Activated B cell treated with CpG ODN at 0.5 μM for 24 hours (primary cell): Measurements from ENCODE around the gene ARFGEF3. TPM values are rescaled to one million over a fixed set of nuclear protein-coding genes. Genes with fewer than 3 reads are reported as not detected.

Source experiments
- ATAC-seq: fragments of 200-7000 bp; cut with Tn5 transposase; one replicate; pipeline ENCODE4 v1.10.0; 2021; ENCODE audit warnings: low read depth, mild to moderate bottlenecking, moderate library complexity
- CTCF ChIA-PET: fragments of 350-600 bp; sonication (Branson Sonifier 250); formaldehyde crosslinking; loops from one replicate; lab custom pipeline; 2021; ENCODE audit warnings: antibody characterized with exemption; lab: Charles Lee
- POLR2A ChIA-PET: fragments of 350-600 bp; sonication (Branson Sonifier 250); formaldehyde crosslinking; loops from one replicate; lab custom pipeline; 2021; ENCODE audit warnings: antibody characterized with exemption; lab: Charles Lee
- DNase-seq: peaks from one replicate; pipeline ENCODE4 v3.0.0; 2022
- H3K27ac Mint-ChIP-seq: one replicate; pipeline ENCODE4 v1.8.0; 2020; ENCODE audit warnings: mixed read lengths
- H3K27me3 Mint-ChIP-seq: one replicate; pipeline ENCODE4 v1.8.0; 2021; ENCODE audit warnings: mixed read lengths
- H3K36me3 Mint-ChIP-seq: one replicate; pipeline ENCODE4 v1.8.0; 2021; ENCODE audit warnings: low read depth, mixed read lengths
- H3K4me1 Mint-ChIP-seq: one replicate; pipeline ENCODE4 v1.8.0; 2021; ENCODE audit warnings: mixed read lengths
- H3K4me3 Mint-ChIP-seq: one replicate; pipeline ENCODE4 v1.8.0; 2020; ENCODE audit warnings: mild to moderate bottlenecking, mixed read lengths
- H3K9me3 Mint-ChIP-seq: one replicate; pipeline ENCODE4 v1.8.0; 2020; ENCODE audit warnings: mixed read lengths
- intact Hi-C: fragments of 100-400 bp; cut with micrococcal nuclease; formaldehyde crosslinking; loops from one replicate; pipeline ENCODE4 v1.15.1; 2024
- total RNA-seq: library from RNA; stranded (reverse); gene quantifications from 2 replicates; pipeline ENCODE4 v1.2.3, GENCODE V29; 2022
- TF ChIP-seq, protein P1 (sequence below): fragments of 200-600 bp; IDR thresholded peaks from one replicate; pipeline ENCODE4 v1.8.0; 2022; ENCODE audit warnings: antibody characterized with exemption, mild to moderate bottlenecking

The ARFGEF3 gene
- total RNA-seq, 1 donor from 2014 or later: 0.02 TPM

DNA sequence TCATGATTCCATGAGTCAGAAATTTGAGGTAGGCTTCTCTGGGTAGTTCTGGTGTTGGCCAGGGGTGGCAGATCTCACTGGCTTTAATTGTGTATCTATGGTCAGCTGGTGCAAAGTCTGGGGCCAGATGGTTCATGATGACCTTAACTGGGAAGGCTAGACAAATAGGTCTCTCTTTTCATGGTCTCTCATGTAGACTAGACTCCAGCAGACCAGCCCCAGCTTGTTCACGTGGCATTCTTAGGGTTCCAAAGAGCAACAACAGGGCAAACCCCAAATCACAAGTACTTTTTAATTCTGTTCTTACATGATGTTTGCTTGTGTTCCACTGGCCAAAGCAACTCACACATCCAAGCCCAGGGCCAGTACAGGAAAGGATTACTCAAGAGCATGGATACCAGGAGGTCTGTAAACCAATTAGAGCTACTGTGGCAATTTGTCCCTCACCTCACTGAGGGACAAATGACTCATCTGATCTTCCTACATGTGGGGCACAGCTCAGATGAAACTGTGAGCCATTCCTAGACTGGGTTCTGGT is 136.1 kb downstream of the ARFGEF3 start:
- no peaks in the 10 kb centered on the region for H3K9me3 Mint-ChIP-seq
- DNase-seq (no peak), ATAC-seq (no peak)
- no peaks in the 10 kb centered on the region for H3K4me1 Mint-ChIP-seq
- intact Hi-C loops: no loop called here
- POLR2A ChIA-PET: no interaction called here
- CTCF ChIA-PET: no interaction called here
- H3K4me3 Mint-ChIP-seq: no peak overlapping the region
- H3K27me3 Mint-ChIP-seq: peaks cover 19% of the 10 kb centered on the region
- H3K36me3 Mint-ChIP-seq: no peaks in the 10 kb centered on the region
- no peak overlapping the region for H3K27ac Mint-ChIP-seq
- TF ChIP-seq, protein P1, sequence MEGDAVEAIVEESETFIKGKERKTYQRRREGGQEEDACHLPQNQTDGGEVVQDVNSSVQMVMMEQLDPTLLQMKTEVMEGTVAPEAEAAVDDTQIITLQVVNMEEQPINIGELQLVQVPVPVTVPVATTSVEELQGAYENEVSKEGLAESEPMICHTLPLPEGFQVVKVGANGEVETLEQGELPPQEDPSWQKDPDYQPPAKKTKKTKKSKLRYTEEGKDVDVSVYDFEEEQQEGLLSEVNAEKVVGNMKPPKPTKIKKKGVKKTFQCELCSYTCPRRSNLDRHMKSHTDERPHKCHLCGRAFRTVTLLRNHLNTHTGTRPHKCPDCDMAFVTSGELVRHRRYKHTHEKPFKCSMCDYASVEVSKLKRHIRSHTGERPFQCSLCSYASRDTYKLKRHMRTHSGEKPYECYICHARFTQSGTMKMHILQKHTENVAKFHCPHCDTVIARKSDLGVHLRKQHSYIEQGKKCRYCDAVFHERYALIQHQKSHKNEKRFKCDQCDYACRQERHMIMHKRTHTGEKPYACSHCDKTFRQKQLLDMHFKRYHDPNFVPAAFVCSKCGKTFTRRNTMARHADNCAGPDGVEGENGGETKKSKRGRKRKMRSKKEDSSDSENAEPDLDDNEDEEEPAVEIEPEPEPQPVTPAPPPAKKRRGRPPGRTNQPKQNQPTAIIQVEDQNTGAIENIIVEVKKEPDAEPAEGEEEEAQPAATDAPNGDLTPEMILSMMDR: no peak

- H3K4me3 Mint-ChIP-seq: no peak overlapping the region
- ATAC-seq (no peak), DNase-seq (no peak)
- no peaks in the 10 kb centered on the region for H3K36me3 Mint-ChIP-seq
- H3K27ac Mint-ChIP-seq: no peak overlapping the region
- intact Hi-C loops: no loop called here
- no peaks in the 10 kb centered on the region for H3K4me1 Mint-ChIP-seq
- POLR2A ChIA-PET: no interaction called here
- CTCF ChIA-PET: no interaction called here
- H3K9me3 Mint-ChIP-seq: no peaks in the 10 kb centered on the region
- TF ChIP-seq, protein P1: no peak
- peaks cover 19% of the 10 kb centered on the region for H3K27me3 Mint-ChIP-seq
Measured at GRCh38 chr6:138300469-138300868, 138.7 kb downstream of the ARFGEF3 start.

GRCh38 chr6:138302554-138302953 is 140.8 kb downstream of the ARFGEF3 start:
- POLR2A ChIA-PET: no interaction called here
- intact Hi-C loops: no loop called here

GRCh38 chr6:138307352-138307751 is 145.6 kb downstream of the ARFGEF3 start:
- TF ChIP-seq, protein P1: no peak
- CTCF ChIA-PET: no interaction called here
- Mint-ChIP-seq H3K27ac (no peak overlapping the region), H3K36me3 (no peaks in the 10 kb centered on the region), H3K4me3 (no peak overlapping the region), H3K27me3 (no peaks in the 10 kb centered on the region), H3K4me1 (no peaks in the 10 kb centered on the region), H3K9me3 (no peaks in the 10 kb centered on the region)
- DNase-seq (no peak), ATAC-seq (no peak)
- POLR2A ChIA-PET: no interaction called here
- intact Hi-C loops: no loop called here

More at GRCh38 chr6:138302554-138302953, 140.8 kb downstream of the ARFGEF3 start:
- ATAC-seq: no peak
- no peak overlapping the region for H3K27ac Mint-ChIP-seq
- H3K4me3 Mint-ChIP-seq: no peak overlapping the region
- H3K36me3 Mint-ChIP-seq: no peaks in the 10 kb centered on the region
- TF ChIP-seq, protein P1: no peak
- CTCF ChIA-PET: no interaction called here
- H3K27me3 Mint-ChIP-seq: peaks cover 11% of the 10 kb centered on the region
- H3K9me3 Mint-ChIP-seq: no peaks in the 10 kb centered on the region
- DNase-seq: no peak
- H3K4me1 Mint-ChIP-seq: no peaks in the 10 kb centered on the region

DNA sequence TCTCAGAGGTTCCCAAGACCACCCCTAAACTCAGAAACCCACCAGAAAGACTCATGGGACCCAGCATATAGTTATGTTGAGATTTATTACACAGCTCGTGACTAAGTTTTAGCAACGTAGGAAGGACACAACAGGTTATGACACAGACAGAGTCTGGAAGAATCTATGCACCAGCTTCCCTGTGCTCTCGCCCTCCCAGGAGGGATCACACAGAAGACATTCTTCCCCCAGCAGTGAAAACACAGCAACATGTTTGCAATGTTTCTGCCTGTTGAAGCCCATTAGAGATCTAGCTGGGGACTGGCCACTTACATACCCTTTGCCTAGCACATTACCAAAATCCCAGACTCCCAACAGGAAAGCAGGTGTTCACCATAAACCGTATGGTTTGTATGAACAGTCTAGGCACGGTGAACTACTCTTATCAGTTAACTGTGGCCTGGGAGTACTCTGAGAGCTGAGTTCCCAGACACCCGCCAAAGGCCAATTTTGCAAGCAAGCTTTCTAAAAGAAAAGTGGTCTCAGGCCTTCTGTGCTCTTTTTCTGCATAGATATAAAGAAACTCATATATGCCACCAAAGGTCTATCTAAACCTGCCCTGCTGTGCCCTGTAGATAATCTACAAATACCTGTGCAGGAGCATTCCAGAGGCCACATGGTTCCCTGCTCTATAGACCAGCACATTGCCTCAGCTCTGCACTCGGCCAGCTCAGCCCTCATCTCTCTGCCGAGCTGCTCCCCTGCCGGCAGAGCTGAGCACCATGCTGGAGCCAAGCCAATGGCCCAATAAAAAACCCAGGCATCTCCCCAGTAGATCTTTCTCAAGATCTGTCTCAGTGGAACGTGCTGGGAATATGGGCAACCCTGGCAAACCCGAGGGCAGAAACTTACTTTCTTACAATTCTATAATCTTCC is 146.3 kb downstream of the ARFGEF3 start:
- ChIA-PET CTCF (no interaction called here), POLR2A (no interaction called here)
- Mint-ChIP-seq H3K9me3 (no peaks in the 10 kb centered on the region), H3K27ac (no peak overlapping the region), H3K4me3 (no peak overlapping the region), H3K27me3 (no peaks in the 10 kb centered on the region), H3K36me3 (no peaks in the 10 kb centered on the region), H3K4me1 (no peaks in the 10 kb centered on the region)
- DNase-seq: no peak
- intact Hi-C loops: no loop called here
- no peak for ATAC-seq
- TF ChIP-seq, protein P1: no peak
